HUES64 (cell line): ENCODE data around the gene RBMS3.

Experiments
- H3K27ac ChIP-seq: 2 replicates; pipeline ENCODE4 v1.7.0; 2013; ENCODE audit warnings: low read depth, low read length, inconsistent platforms
- H3K27me3 ChIP-seq: 2 replicates; pipeline ENCODE4 v1.6.1; 2013; ENCODE audit warnings: mild to moderate bottlenecking, low read length; ENCODE audit not compliant: insufficient read depth
- H3K36me3 ChIP-seq: 2 replicates; pipeline ENCODE4 v1.6.1; 2013; ENCODE audit warnings: mild to moderate bottlenecking, low read length; ENCODE audit not compliant: insufficient read depth
- H3K4me1 ChIP-seq: 2 replicates; pipeline ENCODE4 v1.6.1; 2013; ENCODE audit warnings: mild to moderate bottlenecking, low read length, moderate library complexity; ENCODE audit not compliant: insufficient read depth
- H3K4me3 ChIP-seq: 2 replicates; pipeline ENCODE4 v1.5.1; 2013; ENCODE audit warnings: mild to moderate bottlenecking, low read length, moderate library complexity
- H3K9ac ChIP-seq: 2 replicates; pipeline ENCODE4 v1.6.1; 2013; ENCODE audit warnings: mild to moderate bottlenecking, low read depth, low read length
- H3K9me3 ChIP-seq: 2 replicates; pipeline ENCODE4 v1.6.1; 2013; ENCODE audit warnings: low read depth, low read length; ENCODE audit not compliant: insufficient read depth
- WGBS: fragments of 150-250, 120-280 bp; methylation state at CpG from one replicate; pipeline ENCODE4 v1.1.7; 2013; ENCODE audit warnings: missing lambda C conversion rate; 5-methylcytosine and 5-hydroxymethylcytosine counted together

RBMS3 gene

DNA sequence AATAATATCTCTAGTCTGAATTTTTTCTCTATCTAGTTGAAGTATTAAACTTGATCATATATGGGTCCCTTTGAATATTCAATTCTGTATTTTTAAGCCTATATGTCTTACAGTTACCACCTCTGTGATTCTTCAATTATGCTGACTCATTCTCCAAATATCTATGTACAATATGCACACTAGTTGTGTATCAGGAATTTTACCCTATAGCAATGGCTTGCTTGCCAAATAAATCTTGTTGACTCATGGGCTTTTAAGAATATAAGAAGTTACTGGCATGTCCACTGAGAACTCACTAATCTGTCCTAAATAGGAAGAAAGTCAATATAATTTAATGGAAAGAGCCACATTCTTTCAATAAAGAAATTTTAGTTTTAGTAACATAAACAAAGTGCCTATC lies 656.3 kb downstream of the RBMS3 start:
- peaks cover 27% of the 10 kb centered on the region for H3K4me1 ChIP-seq
- no peaks in the 10 kb centered on the region for H3K36me3 ChIP-seq
- H3K9me3 ChIP-seq: no peaks in the 10 kb centered on the region
- no peak overlapping the region for H3K27ac ChIP-seq
- H3K27me3 ChIP-seq: no peaks in the 10 kb centered on the region
- H3K4me3 ChIP-seq: no peak overlapping the region
- H3K9ac ChIP-seq: no peak overlapping the region

DNA sequence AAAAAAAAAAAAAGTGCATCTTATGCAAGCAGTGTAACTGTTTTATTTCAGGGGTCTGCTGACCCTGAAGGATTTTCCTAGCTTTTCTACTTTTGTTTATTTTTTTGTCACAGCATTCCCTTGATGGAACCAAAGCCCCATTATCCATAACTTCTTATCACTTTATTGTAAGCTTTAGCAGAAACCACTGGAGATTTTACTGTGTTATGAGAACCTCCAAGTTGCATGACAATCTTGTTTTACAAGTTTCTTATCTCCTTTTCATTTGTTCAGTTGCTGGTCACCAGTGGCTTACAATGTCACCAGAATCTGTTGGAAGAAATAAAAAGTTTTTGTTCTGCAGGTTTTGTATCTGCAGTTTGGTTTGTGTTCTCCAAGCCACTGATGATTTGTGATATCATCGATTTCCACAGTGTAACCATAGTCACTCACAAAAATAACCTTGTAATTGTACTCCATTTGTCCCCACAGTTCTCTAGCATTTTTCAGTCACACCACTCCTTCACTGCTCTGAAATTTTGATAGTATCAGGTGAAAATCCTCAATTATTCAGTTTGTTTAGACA lies 660.0 kb downstream of the RBMS3 start:
- Histone ChIP-seq H3K4me1 (no peaks in the 10 kb centered on the region), H3K27ac (no peak overlapping the region), H3K9ac (no peak overlapping the region), H3K36me3 (no peaks in the 10 kb centered on the region), H3K27me3 (no peaks in the 10 kb centered on the region), H3K9me3 (no peaks in the 10 kb centered on the region), H3K4me3 (no peak overlapping the region)
- 92% methylated on average over 1 of the region's 1 CpG for WGBS

DNA sequence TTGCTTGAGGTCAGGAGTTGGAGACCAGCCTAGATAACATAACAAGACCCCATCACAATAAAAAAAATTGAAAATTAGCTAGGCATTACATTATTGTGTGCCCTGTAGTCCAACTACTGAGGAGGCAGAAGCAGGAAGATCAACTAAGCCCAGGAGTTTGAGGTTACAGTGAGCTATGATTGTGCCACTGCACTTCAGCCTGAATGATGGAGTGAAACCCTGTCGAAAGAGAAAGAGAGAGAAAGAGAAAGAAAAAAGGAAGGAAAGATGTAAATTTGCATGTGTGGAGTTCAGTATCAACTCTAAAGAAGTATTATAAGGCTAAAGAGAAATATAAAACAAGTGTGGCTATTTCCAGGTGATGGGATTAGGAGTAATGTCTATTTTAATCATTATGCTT lies 661.4 kb downstream of the RBMS3 start:
- H3K4me3 ChIP-seq: no peak overlapping the region
- no peak overlapping the region for H3K27ac ChIP-seq
- H3K4me1 ChIP-seq: no peaks in the 10 kb centered on the region
- H3K9ac ChIP-seq: no peak overlapping the region
- H3K27me3 ChIP-seq: no peaks in the 10 kb centered on the region
- no peaks in the 10 kb centered on the region for H3K9me3 ChIP-seq
- 98% methylated on average over 1 of the region's 1 CpG for WGBS
- no peaks in the 10 kb centered on the region for H3K36me3 ChIP-seq

DNA sequence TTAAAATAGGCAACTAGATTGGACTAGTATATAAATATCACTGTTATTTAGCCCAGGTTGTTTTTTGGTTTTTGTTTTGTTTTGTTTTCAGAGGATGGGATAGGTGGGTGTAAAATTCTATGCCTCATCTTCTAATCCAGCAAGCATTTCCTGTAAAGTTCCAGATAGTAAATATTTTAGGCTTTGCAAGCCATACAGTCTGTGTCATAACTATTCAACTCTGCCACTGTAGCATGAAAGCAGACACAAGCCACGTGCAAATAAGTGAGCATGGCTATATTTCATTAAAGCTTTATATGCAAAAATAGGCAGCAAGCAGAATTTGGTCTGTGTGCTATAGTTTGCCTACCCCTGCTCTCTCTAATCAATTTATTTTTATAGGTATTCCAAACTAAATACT lies 668.3 kb downstream of the RBMS3 start:
- Histone ChIP-seq H3K36me3 (no peaks in the 10 kb centered on the region), H3K27me3 (no peaks in the 10 kb centered on the region), H3K9me3 (no peaks in the 10 kb centered on the region), H3K9ac (no peak overlapping the region), H3K4me1 (no peaks in the 10 kb centered on the region), H3K4me3 (no peak overlapping the region), H3K27ac (no peak overlapping the region)
- WGBS: 75% methylated on average over 1 of the region's 1 CpG

DNA sequence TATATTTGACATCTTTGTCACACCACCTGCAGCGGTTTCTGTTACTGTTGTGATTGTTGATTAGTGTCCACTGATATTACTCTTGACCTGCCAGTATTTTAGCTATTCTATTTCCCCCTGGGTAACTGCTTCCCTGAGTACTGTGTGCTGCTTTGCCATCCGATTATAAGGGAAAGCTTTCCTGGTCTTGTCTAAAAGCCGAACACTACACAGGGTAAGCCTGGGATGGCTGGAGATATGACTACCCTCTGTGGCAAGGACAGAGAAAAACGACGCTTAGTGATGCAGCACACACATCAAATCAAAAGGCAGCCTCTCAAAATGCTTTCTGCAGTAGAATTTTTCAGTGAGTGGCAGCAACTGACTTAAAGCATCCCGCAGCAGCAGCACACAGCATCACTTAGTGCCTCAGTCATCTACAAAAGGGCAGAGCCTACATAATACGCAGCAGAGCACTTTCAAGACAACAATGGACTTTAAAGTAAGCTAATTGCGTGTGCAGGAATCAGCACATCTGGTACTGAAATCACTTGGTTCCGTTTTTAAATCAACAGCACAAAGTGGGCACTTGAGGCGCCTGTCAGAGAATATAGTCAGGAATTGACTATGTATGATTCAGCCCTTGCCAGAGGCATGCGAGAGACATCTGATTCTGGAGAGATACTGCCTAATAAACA lies 669.2 kb downstream of the RBMS3 start:
- no peaks in the 10 kb centered on the region for H3K36me3 ChIP-seq
- H3K27me3 ChIP-seq: no peaks in the 10 kb centered on the region
- no peak overlapping the region for H3K9ac ChIP-seq
- H3K4me3 ChIP-seq: no peak overlapping the region
- H3K27ac ChIP-seq: no peak overlapping the region
- WGBS: 93% methylated on average over 11 of the region's 11 CpGs
- H3K9me3 ChIP-seq: no peaks in the 10 kb centered on the region
- H3K4me1 ChIP-seq: no peaks in the 10 kb centered on the region

DNA sequence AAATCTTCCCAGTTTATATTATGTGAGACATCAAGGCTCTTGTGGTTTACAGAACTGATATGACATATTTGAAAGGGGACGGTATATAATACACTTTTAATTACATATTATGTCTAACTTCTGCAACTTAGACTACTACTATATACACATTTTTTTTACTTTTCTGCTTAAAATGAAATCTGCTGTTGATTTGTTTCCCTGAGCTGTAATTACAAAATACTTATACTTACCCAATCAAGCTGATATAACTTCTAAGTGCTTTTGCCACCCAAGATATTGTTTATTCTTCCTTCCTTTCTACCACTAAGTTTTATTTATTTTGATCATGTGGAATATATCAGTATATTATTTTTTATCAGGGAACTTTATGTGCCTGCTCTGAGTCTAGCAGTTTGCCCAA lies 671.6 kb downstream of the RBMS3 start:
- no CpG with 5 or more reads among the region's 1 CpG for WGBS
- H3K27me3 ChIP-seq: no peaks in the 10 kb centered on the region
- H3K27ac ChIP-seq: no peak overlapping the region
- H3K36me3 ChIP-seq: no peaks in the 10 kb centered on the region
- no peak overlapping the region for H3K9ac ChIP-seq
- H3K4me1 ChIP-seq: no peaks in the 10 kb centered on the region
- H3K4me3 ChIP-seq: no peak overlapping the region
- H3K9me3 ChIP-seq: no peaks in the 10 kb centered on the region

DNA sequence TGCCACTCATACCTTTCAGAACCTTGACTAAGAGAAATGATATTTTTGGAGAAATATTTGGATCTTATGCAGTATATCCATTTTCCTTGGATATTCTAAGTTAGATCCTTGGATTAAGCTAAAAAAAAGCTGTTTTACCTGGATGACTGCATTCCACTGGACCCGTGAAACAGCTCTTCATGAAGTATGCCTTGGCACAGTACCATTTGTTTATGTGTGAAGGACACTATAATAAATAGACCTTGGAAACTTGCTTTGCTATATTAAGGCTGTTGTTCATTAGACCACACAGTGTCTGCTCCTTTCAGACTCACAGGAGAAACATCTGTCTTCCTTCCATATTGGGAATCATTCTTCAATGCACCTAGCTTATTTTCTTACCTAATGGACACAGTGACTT lies 674.5 kb downstream of the RBMS3 start:
- 100% methylated on average over 1 of the region's 1 CpG for WGBS
- H3K27me3 ChIP-seq: no peaks in the 10 kb centered on the region
- H3K4me3 ChIP-seq: no peak overlapping the region
- 0 out of 2 replicates have a peak, but pooled peaks cover under 1% of the 10 kb centered on the region for H3K9me3 ChIP-seq
- no peak overlapping the region for H3K27ac ChIP-seq
- H3K9ac ChIP-seq: no peak overlapping the region
- no peaks in the 10 kb centered on the region for H3K36me3 ChIP-seq
- no peaks in the 10 kb centered on the region for H3K4me1 ChIP-seq

DNA sequence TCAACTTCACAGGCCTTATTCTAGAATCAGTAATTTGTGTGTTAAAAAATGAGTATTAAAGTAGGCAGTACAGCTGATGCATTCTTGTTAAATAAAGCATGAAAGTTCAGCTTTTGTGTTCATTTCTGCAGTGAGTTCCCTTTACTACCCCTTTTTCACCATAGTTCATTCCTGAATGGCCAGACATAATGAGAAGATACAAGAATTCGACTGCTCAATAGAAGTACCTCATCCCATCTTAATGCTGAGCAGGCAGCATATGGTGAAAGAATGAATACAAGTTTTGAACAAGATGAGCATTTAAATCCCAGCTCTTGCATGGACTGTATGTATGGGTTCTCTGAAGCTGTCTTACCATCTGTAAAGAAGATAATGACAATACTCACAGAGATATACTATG lies 677.9 kb downstream of the RBMS3 start:
- Histone ChIP-seq H3K27ac (no peak overlapping the region), H3K4me1 (no peaks in the 10 kb centered on the region), H3K9me3 (0 out of 2 replicates have a peak, but pooled peaks cover 3% of the 10 kb centered on the region), H3K9ac (no peak overlapping the region), H3K36me3 (no peaks in the 10 kb centered on the region), H3K27me3 (no peaks in the 10 kb centered on the region), H3K4me3 (no peak overlapping the region)
- WGBS: 92% methylated on average over 1 of the region's 1 CpG

DNA sequence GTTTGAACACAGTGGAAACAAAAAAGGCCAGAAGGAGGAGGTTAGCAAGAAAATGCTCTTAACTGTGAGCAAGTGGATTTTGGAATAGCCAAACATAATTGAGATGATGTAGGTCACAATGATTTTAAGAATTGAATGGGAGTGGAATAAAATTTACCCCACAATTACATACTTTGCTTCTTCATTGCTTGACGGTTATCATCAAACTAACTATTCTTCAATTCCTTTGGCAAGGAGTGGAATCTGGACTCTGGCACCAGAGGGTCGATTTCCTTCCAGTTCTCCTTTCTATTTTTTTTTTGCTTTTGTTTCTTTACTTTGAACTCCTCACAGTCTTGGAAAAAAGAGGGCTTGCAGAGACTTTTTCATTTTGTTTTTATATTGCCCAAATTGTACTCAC lies 691.0 kb downstream of the RBMS3 start:
- H3K27me3 ChIP-seq: no peaks in the 10 kb centered on the region
- 80% methylated on average over 2 of the region's 2 CpGs for WGBS
- H3K27ac ChIP-seq: peak overlapping the region; percentile 90
- H3K4me1 ChIP-seq: peaks cover 36% of the 10 kb centered on the region
- H3K9ac ChIP-seq: peak overlapping the region; percentile 30; the same call in 1 of the 2 replicates
- peaks cover 17% of the 10 kb centered on the region; the same call in 1 of the 2 replicates for H3K9me3 ChIP-seq
- no peak overlapping the region for H3K4me3 ChIP-seq
- H3K36me3 ChIP-seq: no peaks in the 10 kb centered on the region

DNA sequence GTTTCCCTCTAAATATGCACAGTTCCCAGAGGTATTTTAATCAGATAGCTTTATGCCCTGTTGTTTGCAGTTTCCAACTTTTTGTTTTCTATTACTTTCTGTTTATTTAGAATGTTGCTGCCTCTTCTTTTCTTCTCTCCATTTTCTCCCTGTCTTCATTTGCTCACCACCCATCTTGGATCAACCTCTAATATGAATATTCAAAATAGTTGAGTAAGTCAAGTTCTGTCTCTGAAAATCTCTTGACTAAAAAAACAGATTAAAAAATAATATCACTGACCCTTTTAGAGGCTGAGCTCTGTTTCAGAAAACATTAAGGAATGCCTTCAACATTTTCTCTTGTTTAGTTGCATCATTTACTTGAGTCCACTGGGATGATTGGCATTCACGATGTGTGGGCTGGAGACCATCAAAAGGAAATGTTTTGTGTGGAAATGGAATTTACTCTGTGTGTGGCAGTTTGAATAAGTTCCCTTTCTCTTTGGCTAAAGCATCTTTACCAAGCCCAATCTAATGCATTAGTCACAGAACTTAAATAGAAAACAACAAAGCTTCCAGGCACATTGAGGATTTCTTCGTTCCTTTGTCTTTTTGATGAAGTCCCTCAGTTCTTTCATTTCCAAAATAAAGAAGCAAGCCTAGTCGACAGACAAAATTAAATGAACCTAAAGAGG lies 691.6 kb downstream of the RBMS3 start:
- no peaks in the 10 kb centered on the region for H3K36me3 ChIP-seq
- H3K27ac ChIP-seq: peak overlapping the region; percentile 90
- H3K4me1 ChIP-seq: peaks cover 36% of the 10 kb centered on the region
- WGBS: 7% methylated on average over 2 of the region's 3 CpGs
- peaks cover 17% of the 10 kb centered on the region; the same call in 1 of the 2 replicates for H3K9me3 ChIP-seq
- H3K27me3 ChIP-seq: no peaks in the 10 kb centered on the region
- H3K9ac ChIP-seq: peak overlapping the region; percentile 30; the same call in 1 of the 2 replicates
- H3K4me3 ChIP-seq: 0 out of 2 replicates have a peak overlapping the region, but pooled peaks have one; percentile 17

DNA sequence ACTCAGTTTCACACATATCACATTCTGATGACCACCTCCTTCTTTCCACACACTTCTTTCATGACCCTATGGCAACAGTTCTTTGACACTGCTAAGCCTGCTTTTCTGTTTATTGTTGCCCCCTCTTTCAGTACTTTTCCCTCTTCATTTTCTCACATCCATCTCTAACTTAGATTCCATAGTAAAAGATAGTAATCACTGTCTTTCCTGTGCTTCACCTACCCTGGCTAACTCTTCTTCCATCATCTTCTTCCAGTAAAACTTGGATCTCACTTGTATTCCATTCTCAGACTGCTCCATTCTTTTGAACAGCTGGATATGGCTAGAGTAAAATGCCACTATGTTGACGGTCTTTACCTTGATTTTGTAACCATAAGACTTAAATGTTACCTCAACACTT lies 692.9 kb downstream of the RBMS3 start:
- Histone ChIP-seq H3K36me3 (no peaks in the 10 kb centered on the region), H3K27me3 (no peaks in the 10 kb centered on the region), H3K9ac (no peak overlapping the region), H3K4me3 (no peak overlapping the region), H3K27ac (peak overlapping the region; percentile 90; the same call in 1 of the 2 replicates), H3K9me3 (peaks cover 17% of the 10 kb centered on the region; the same call in 1 of the 2 replicates), H3K4me1 (peaks cover 36% of the 10 kb centered on the region)
- 81% methylated on average over 1 of the region's 1 CpG for WGBS
